WTC11 (cell line): ENCODE measurements around the gene CLPSL1. TPM values are rescaled to one million over a fixed set of nuclear protein-coding genes. Genes with fewer than 3 reads are reported as not detected.

Source experiments
- ATAC-seq: fragments of 200-7000 bp; cut with Tn5 transposase; 2 replicates; pipeline ENCODE4 v1.10.0; 2021; ENCODE audit warnings: mild to moderate bottlenecking, moderate library complexity
- CTCF ChIA-PET: fragments of 300-600 bp; sonication (Branson Sonifier 250); formaldehyde crosslinking; loops from one replicate; lab custom pipeline; 2021; ENCODE audit warnings: antibody characterized with exemption; lab: Charles Lee
- POLR2A ChIA-PET: fragments of 350-600 bp; sonication (Branson Sonifier 250); formaldehyde crosslinking; loops from one replicate; lab custom pipeline; 2021; ENCODE audit warnings: antibody characterized with exemption; lab: Charles Lee
- DNase-seq: peaks from one replicate; pipeline ENCODE4 v3.0.0; 2021; ENCODE audit warnings: low spot score
- H3K27ac Mint-ChIP-seq: 2 replicates; pipeline ENCODE4 v1.8.0; 2021; ENCODE audit warnings: mixed read lengths
- H3K27me3 Mint-ChIP-seq: 2 replicates; pipeline ENCODE4 v1.8.0; 2021; ENCODE audit warnings: low read depth, mild to moderate bottlenecking, moderate library complexity, mixed read lengths
- H3K36me3 Mint-ChIP-seq: 2 replicates; pipeline ENCODE4 v1.8.0; 2021; ENCODE audit warnings: mixed read lengths
- H3K4me1 Mint-ChIP-seq: 2 replicates; pipeline ENCODE4 v1.8.0; 2022; ENCODE audit warnings: mixed read lengths
- H3K4me3 Mint-ChIP-seq: 2 replicates; pipeline ENCODE4 v1.8.0; 2021; ENCODE audit warnings: mild to moderate bottlenecking, moderate library complexity, mixed read lengths
- H3K9me3 Mint-ChIP-seq: 2 replicates; pipeline ENCODE4 v1.8.0; 2021; ENCODE audit warnings: mixed read lengths
- CREM ChIP-seq: sonication (generic); formaldehyde crosslinking; IDR thresholded peaks from 2 replicates; pipeline ENCODE4 v1.8.1; 2022; ENCODE audit warnings: mild to moderate bottlenecking, missing genetic modification reagents, moderate library complexity
- HMGA2 ChIP-seq: fragments of 250-450 bp; sonication (Bioruptor Pico); IDR thresholded peaks from 2 replicates; pipeline ENCODE4 v1.4.0; 2021; ENCODE audit warnings: mild to moderate bottlenecking, moderate library complexity
- IRF2 ChIP-seq: sonication (generic); formaldehyde crosslinking; IDR thresholded peaks from 2 replicates; pipeline ENCODE4 v1.8.0; 2022; ENCODE audit warnings: low read depth, missing genetic modification reagents, borderline replicate concordance
- NFE2L1 ChIP-seq: sonication (generic); formaldehyde crosslinking; IDR thresholded peaks from 2 replicates; pipeline ENCODE4 v1.8.1; 2023; ENCODE audit warnings: missing genetic modification reagents
- NFYB ChIP-seq: sonication (generic); formaldehyde crosslinking; conservative IDR thresholded peaks from 2 replicates; pipeline ENCODE4 v1.8.0; 2022; ENCODE audit warnings: low read depth, missing genetic modification reagents
- SMAD3 ChIP-seq: sonication (generic); formaldehyde crosslinking; IDR thresholded peaks from 2 replicates; pipeline ENCODE4 v1.8.0; 2022; ENCODE audit warnings: missing genetic modification reagents, mild to moderate bottlenecking, borderline replicate concordance
- SP1 ChIP-seq: sonication (generic); formaldehyde crosslinking; conservative IDR thresholded peaks from 2 replicates; pipeline ENCODE4 v1.8.1; 2022; ENCODE audit warnings: missing genetic modification reagents
- TEAD4 ChIP-seq: sonication (generic); formaldehyde crosslinking; IDR thresholded peaks from 2 replicates; pipeline ENCODE4 v1.8.0; 2022; ENCODE audit warnings: mild to moderate bottlenecking, missing genetic modification reagents
- TP53 ChIP-seq: sonication (generic); formaldehyde crosslinking; IDR thresholded peaks from 2 replicates; pipeline ENCODE4 v1.8.1; 2023; ENCODE audit warnings: mild to moderate bottlenecking, missing genetic modification reagents
- ZNF263 ChIP-seq: sonication (generic); formaldehyde crosslinking; IDR thresholded peaks from 2 replicates; pipeline ENCODE4 v1.8.1; 2022; ENCODE audit warnings: low read depth, mild to moderate bottlenecking, moderate library complexity, missing genetic modification reagents
- total RNA-seq: library from RNA; stranded (reverse); gene quantifications from 3 replicates; pipeline ENCODE4 v1.2.3, GENCODE V29; 2021
- TF ChIP-seq, protein P1 (sequence below): fragments of 250-450 bp; sonication (Bioruptor Pico); IDR thresholded peaks from 2 replicates; pipeline ENCODE4 v1.9.0; 2021; ENCODE audit warnings: mild to moderate bottlenecking, borderline replicate concordance
- TF ChIP-seq, protein P2 (sequence below): fragments of 250-450 bp; sonication (Bioruptor Pico); IDR thresholded peaks from 2 replicates; pipeline ENCODE4 v1.9.0; 2021; ENCODE audit warnings: moderate library complexity, mild to moderate bottlenecking, inconsistent platforms, borderline replicate concordance
- TF ChIP-seq, protein P3 (sequence below): sonication (generic); formaldehyde crosslinking; IDR thresholded peaks from 2 replicates; pipeline ENCODE4 v1.8.1; 2023; ENCODE audit warnings: mild to moderate bottlenecking, missing genetic modification reagents, borderline replicate concordance

The CLPSL1 gene
- total RNA-seq, 1 experiment from 2014 or later: 0.42 TPM

DNA sequence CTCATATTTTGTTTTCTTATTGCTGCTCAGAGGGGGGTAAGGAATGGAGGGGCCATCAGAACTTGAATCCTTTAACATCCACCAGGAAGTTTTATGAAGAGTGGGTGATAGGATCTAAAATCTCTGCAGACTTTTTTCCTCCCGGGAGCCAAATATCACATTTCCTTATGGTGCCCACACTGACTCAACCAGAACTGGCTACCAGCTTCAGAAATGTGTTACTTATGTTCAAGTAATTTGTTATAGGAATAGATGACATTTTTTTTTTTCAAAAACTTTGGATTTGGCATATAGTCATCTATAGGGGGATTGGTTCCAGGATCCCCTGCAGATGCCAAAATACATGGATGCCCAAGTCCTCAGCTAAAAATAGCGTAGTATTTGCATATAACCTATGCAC is 42.8 kb downstream of the CLPSL1 start (continued):
- TF ChIP-seq, protein P1, sequence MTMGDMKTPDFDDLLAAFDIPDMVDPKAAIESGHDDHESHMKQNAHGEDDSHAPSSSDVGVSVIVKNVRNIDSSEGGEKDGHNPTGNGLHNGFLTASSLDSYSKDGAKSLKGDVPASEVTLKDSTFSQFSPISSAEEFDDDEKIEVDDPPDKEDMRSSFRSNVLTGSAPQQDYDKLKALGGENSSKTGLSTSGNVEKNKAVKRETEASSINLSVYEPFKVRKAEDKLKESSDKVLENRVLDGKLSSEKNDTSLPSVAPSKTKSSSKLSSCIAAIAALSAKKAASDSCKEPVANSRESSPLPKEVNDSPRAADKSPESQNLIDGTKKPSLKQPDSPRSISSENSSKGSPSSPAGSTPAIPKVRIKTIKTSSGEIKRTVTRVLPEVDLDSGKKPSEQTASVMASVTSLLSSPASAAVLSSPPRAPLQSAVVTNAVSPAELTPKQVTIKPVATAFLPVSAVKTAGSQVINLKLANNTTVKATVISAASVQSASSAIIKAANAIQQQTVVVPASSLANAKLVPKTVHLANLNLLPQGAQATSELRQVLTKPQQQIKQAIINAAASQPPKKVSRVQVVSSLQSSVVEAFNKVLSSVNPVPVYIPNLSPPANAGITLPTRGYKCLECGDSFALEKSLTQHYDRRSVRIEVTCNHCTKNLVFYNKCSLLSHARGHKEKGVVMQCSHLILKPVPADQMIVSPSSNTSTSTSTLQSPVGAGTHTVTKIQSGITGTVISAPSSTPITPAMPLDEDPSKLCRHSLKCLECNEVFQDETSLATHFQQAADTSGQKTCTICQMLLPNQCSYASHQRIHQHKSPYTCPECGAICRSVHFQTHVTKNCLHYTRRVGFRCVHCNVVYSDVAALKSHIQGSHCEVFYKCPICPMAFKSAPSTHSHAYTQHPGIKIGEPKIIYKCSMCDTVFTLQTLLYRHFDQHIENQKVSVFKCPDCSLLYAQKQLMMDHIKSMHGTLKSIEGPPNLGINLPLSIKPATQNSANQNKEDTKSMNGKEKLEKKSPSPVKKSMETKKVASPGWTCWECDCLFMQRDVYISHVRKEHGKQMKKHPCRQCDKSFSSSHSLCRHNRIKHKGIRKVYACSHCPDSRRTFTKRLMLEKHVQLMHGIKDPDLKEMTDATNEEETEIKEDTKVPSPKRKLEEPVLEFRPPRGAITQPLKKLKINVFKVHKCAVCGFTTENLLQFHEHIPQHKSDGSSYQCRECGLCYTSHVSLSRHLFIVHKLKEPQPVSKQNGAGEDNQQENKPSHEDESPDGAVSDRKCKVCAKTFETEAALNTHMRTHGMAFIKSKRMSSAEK (CRISPR knock-in tag): no peak
- TF ChIP-seq NFYB (no peak), SMAD3 (CRISPR knock-in tag) (no peak)

DNA sequence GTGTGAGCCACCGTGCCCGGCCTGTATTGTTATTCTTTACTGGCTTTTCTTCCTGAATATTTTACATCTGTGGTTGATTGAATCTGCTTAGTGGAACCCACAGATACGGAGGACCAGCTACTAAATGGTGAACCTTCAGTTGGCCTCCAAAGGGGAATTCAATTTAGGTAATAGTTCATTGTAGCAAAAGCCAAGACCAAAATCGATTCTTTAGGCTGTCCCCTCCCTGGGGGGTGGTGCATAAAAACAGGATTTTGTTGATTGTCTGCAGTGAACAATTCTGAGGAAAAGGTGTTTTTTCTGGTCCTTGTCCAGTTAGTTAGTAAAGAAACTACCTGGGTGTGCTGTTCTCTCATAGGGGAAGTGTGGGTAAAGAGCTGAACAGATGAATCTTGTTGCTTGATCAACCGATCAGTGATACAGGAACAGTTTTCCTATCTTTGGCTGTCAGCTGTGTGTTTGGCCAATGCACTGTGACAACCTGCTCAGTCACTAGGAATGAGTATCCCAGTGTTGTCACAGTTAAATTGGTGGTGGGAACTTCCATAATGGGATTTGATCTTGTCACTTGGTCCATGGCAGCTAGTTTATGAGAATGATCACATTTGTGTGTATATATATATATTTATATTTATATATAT is 43.9 kb downstream of the CLPSL1 start:
- no peaks in the 10 kb centered on the region for H3K27me3 Mint-ChIP-seq
- POLR2A ChIA-PET: no interaction called here
- peaks cover 4% of the 10 kb centered on the region; the same call in 1 of the 2 replicates for H3K9me3 Mint-ChIP-seq
- no peaks in the 10 kb centered on the region for H3K36me3 Mint-ChIP-seq
- DNase-seq: no peak
- H3K4me3 Mint-ChIP-seq: no peak overlapping the region
- no peak overlapping the region for H3K27ac Mint-ChIP-seq
- ATAC-seq: no peak
- 0 out of 2 replicates have a peak, but pooled peaks cover 3% of the 10 kb centered on the region for H3K4me1 Mint-ChIP-seq
- CTCF ChIA-PET: interaction anchor here (0.6 kb wide), 1 partner anchor 271 kb away, joined by 3 read pairs; no protein-coding TSS in a partner anchor
- TF ChIP-seq CREM (CRISPR knock-in tag) (no peak), TEAD4 (CRISPR knock-in tag) (no peak), NFE2L1 (CRISPR knock-in tag) (no peak), TP53 (no peak), HMGA2 (CRISPR knock-in tag) (no peak), SMAD3 (CRISPR knock-in tag) (no peak), NFYB (no peak), IRF2 (CRISPR knock-in tag) (no peak)
- TF ChIP-seq, protein P2, sequence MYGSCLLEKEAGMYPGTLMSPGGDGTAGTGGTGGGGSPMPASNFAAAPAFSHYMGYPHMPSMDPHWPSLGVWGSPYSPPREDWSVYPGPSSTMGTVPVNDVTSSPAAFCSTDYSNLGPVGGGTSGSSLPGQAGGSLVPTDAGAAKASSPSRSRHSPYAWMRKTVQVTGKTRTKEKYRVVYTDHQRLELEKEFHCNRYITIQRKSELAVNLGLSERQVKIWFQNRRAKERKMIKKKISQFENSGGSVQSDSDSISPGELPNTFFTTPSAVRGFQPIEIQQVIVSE (CRISPR knock-in tag): no peak
- TF ChIP-seq, protein P3, sequence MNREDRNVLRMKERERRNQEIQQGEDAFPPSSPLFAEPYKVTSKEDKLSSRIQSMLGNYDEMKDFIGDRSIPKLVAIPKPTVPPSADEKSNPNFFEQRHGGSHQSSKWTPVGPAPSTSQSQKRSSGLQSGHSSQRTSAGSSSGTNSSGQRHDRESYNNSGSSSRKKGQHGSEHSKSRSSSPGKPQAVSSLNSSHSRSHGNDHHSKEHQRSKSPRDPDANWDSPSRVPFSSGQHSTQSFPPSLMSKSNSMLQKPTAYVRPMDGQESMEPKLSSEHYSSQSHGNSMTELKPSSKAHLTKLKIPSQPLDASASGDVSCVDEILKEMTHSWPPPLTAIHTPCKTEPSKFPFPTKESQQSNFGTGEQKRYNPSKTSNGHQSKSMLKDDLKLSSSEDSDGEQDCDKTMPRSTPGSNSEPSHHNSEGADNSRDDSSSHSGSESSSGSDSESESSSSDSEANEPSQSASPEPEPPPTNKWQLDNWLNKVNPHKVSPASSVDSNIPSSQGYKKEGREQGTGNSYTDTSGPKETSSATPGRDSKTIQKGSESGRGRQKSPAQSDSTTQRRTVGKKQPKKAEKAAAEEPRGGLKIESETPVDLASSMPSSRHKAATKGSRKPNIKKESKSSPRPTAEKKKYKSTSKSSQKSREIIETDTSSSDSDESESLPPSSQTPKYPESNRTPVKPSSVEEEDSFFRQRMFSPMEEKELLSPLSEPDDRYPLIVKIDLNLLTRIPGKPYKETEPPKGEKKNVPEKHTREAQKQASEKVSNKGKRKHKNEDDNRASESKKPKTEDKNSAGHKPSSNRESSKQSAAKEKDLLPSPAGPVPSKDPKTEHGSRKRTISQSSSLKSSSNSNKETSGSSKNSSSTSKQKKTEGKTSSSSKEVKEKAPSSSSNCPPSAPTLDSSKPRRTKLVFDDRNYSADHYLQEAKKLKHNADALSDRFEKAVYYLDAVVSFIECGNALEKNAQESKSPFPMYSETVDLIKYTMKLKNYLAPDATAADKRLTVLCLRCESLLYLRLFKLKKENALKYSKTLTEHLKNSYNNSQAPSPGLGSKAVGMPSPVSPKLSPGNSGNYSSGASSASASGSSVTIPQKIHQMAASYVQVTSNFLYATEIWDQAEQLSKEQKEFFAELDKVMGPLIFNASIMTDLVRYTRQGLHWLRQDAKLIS (CRISPR knock-in tag): no peak
- TF ChIP-seq, all 79 proteins: peak for 0

DNA sequence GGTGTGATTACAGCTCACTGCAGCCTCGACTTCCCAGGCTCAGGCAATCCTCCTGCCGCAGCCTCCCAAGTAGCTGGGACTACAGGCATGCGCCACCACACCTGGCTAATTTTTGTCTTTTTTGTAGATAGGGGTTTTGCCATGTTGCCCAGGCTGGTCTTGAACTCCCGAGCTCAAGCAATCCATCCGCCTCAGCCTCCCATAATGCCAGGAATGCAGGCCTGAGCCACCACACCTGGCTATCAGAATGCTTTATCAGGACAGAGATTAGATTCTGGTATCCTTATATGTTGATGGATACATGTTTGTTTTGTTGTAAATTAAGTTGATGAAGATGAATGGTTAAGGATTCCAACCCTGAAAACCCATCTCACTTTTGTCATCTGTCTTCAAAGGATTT is 48.5 kb downstream of the CLPSL1 start:
- ATAC-seq: no peak
- Mint-ChIP-seq H3K4me3 (no peak overlapping the region), H3K36me3 (peaks cover 10% of the 10 kb centered on the region), H3K27me3 (no peaks in the 10 kb centered on the region), H3K27ac (no peak overlapping the region), H3K9me3 (peaks cover 5% of the 10 kb centered on the region; the same call in 1 of the 2 replicates), H3K4me1 (0 out of 2 replicates have a peak, but pooled peaks cover 3% of the 10 kb centered on the region)
- no peak for TF ChIP-seq ZNF263 (CRISPR knock-in tag)
- no peak for TF ChIP-seq SP1 (CRISPR knock-in tag)
- CTCF ChIA-PET: no interaction called here
- DNase-seq: no peak
- POLR2A ChIA-PET: no interaction called here
